NCI-H1105 (cell line): ENCODE measurements around the gene KRT77.
"Not testable (repeated sequence)": the region's sequence is repeated elsewhere in the genome, so short reads cannot be mapped to it uniquely, and the experiment has no call there.

Experiments used
- DNase-seq: peaks from one replicate; lab custom pipeline; 2025; lab: John Stamatoyannopoulos, UW

The KRT77 gene

DNA sequence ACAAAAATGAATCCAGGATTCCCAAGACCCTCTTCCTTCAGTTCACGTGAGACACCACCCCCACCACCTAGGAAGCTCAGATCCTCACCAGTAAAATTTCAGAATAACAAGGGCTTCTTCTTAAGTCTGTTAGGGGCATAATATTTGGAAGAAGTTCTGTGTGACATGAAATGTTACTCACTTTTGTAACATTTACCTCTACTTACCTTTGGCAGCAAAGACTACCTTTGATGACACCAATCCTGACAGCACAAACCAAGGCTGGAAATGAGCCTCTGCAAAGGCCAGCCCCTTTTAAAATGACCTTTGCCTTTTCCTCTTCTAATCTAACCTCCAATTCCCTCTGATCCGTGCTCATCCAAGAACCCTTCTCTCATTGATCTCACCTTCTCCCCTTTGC is 19.4 kb upstream of the KRT77 start:
- no peak for DNase-seq

DNA sequence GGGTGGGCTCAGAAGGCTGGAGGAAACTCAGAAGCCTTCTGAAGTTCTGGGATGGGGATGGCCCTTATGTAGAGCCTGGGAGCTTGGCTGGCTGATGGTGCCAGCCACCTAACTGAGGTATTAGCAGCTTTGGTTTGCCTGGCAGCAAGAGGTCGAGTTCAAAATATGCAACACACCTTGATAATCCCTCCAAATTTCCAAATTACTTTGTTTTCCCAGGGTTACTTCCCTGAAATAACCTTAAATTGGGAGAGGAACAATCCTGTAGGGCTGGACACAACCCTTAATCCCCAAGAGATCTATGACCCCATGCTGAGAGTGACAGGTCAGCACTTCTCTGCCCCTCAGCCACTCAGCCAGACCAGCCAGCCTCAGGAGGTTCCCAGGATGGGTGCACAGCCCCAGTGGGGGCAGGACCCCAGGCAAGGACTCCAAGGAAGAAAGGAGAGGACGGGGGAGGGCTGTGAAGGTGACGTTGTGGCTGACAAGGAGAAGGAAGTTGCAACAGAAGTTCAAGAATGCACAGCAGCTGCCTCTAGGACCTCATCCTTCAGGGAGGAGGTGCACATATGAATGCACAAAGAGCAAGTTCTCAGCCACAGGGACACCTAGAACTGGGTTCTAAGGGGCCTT is 18.6 kb upstream of the KRT77 start:
- DNase-seq, result no peak

DNA sequence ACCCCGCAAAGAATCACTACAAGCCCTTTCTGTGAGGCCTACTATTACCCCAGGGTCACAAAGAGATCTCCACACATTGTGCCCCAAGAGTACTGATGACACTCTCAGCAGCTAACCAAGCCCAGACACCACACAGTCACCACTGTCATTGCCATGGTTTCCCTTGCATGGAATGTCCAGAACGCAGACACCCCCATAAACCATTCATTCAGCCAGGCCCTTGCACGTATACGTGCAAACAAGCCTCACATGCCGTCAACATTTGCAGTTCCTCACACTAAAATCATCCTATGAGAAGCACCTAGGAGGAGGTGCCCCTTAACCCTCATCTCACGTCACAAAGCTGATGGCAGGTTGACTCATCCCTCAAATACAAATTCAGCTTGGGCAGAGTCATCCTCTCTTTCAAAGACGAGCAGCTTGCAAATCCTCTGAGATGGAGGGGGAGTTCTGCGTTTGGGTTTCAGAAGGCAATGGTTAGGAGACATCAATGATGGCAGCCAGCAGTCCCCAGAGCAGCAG is 17.1 kb upstream of the KRT77 start:
- no peak for DNase-seq

DNA sequence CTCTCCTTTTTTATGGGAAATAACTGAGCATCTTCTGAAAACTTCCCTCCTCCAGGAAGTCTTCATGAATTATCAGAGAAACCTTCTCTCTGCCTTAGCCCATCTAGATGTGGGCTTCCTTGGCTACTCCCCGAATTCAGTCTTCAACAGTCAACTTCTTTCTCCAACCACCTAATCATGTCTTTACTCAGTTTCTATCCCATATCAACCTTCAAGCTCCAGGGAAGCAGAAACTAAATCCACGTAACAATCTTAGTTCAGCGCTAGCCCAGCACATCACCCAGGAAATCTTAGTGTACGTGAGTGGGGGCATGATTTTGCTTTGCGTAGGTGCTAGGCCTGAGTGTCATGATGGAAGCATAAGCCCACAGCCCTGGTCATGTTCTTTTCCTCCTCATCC is 12.7 kb upstream of the KRT77 start:
- DNase-seq, result no peak

DNA sequence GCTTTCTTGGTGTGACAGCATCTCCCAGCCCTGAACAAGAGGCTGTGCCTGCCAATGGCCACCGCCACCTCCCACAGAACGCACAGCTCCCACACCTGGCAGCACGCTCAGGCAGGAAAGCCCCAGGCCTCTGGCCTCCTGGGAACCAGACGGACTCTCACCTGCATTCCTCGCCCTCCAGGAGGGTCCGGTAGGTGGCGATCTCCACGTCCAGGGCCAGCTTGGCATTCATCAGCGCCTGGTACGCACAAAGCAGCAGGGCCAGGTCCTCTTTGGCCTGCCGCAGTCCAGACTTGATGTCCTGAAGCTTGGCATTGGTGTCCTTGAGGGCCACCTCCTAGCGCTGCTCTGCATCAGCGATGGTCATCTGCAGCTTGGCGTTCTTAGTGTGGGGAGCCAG is 12.1 kb upstream of the KRT77 start:
- no peak for DNase-seq

DNA sequence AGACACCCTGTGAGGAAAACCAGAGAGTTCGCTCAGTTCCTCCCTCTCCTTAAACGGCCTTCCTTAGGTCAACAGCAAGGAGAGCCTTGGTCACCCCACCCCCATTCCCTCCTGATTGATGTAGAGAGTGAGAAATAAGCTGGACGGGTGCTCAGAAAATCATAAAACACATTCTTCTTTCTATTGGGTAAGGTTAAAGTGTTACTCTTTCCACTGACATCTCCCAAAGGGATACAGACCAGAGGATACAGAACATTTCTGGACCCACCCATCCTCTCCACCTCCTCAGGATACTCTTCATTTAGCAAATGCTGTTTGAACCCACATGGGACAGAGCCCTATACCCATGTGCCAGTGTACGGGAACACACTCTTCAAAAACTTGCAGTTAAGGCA is 11.6 kb upstream of the KRT77 start:
- DNase-seq, result no peak

DNA sequence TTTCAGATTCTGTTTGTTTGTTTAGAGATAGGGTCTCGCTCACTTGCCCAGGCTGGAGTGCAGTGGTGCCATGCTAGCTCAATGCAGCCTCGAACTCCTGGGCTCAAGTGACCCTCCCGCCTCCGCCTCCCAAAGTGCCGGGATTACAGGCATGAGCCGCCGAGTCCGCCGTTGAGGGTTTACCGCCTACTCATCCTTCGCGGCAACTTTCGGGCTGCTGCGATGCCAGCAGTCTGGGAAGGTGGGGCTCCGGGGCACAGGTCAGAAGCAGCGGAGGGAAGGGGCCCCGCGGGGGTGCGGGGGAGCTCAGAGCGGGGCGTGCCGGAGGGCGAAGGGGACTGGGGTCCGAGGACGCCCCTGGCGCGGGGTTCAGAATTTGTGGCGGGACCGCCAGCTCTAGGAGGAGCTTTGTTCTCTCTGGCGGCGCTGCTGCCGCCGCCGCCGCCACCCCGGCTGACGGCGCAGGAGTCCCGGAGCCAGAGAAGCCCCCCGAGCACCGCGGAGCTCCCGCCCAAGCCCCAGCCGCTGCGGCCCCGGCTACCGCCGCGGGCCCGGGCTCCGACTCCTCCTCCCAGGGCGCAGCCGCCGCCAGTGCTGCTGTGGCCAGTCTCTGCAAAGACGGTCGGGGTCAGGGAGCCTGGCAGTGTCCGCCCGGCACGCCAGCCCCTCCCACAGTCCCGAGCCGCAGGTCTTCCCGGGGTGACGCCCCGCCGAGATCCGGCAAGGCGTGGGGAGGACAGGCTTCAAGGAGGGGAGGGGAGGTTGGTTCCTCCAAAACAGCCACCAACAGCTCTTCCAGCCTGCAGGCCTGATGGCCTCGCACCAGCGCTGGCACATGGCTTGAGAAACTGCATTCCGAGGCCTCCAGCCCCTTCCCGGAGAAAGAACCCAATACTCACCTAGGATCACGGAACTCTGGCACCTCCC is 10.9 kb upstream of the KRT77 start:
- no peak for DNase-seq

DNA sequence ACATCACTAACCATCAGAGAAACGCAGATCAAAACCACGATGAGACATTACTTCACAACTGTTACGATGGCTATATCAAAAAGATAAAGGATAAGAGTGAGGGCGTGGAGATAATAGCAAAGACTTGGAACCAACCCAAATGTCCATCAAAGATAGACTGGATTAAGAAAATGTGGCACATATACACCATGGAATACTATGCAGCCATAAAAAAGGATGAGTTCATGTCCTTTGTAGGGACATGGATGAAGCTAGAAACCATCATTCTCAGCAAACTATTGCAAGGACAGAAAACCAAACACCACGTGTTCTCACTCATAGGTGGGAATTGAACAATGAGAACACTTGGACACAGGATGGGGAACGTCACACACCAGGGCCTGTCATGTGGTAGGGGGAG is 8.8 kb upstream of the KRT77 start:
- not testable (repeated sequence) for DNase-seq

DNA sequence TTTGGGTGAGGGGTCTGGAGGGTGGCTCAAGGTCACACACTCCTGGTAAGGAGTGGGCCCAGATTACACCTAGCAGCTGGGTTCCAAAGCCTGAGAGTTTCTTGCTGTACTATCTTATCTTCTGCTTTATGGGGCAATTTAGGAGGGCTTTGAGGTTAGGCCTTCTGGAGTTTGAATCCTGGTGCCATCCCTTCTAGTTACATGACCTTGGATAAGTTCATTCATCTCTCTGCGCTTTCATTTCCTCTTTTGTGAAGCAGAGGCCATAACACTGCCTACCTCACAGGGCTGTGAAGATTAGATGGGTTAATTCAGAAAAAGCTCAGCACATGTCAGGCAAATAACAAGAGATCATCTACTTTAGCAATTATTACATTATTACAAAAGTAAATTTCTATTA is 7.4 kb upstream of the KRT77 start:
- no peak for DNase-seq

DNA sequence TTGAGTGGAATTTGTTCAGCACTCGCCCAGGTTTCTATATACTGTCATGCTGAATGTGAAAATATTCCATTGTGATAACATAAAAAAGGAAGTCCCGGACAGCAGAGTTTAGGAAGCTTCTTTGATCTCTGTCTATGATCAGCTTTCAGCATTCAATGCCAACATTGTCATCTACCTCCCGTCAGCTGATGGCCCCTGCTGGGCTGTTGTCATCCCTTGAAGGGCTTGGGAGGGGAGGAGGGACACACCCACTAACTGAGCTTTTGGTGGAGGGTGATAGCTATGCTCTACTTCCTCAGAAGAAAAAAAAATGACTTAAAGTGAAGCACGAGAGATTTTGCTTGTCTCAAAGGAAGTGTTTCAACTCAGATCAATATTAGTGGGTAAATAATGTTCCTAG is 4.7 kb upstream of the KRT77 start:
- DNase-seq, result no peak

DNA sequence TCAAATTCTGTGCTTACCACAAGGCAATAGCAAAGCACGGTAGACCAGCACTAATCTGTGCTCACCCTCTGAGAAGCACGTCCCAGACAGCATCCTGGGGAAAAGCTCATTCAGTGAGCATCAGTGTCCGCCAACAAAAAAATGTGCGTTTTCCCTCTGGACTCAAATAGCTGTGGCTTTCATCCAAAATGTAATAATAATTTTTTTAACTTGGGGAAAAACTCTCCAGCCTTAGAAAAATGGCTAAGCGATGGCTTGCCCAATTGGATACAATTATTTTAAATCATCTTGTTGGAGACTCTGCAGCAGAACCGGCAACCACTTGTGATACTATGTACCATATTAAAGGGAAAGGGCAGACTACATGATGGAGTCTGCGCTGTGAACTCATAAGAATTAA is 1.1 kb upstream of the KRT77 start:
- no peak for DNase-seq

DNA sequence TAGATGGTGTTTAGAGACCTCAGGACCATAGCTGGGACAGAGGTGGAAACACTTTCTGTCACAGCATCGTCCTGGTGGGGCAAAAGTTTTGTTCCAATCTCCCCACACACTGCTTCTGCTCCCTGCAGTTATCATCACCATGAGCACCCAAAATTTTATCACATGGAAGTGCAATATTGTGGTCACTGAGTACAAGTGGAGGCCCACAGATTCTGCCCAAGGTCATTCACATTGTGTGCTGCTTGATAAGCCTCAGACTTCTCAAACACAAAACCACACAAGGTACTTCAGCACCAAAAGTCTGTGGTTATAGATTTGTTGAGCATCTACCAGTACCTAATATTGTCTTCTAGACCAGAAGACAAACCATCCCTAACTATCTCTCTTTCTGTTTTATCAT is 554 bp upstream of the KRT77 start:
- no peak for DNase-seq

DNA sequence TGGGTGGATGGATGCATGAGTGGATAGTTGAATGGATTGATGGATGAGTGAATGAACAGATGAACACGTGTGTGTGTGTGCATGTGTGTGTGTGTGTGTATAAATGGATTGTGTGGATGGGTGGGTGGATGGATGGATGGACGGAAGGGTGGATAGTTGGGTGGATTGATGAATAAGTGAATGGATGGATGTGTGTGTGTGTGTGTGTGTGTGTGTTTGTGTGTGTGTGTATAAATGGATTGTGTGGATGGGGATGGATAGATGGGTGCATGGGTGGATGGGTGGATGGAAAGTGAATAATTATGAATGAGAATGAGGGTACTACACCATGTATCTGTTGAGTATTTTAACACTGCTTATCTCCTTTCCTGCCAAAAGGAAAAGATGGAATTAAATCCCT is 986 bp downstream of the KRT77 start:
- no peak for DNase-seq

DNA sequence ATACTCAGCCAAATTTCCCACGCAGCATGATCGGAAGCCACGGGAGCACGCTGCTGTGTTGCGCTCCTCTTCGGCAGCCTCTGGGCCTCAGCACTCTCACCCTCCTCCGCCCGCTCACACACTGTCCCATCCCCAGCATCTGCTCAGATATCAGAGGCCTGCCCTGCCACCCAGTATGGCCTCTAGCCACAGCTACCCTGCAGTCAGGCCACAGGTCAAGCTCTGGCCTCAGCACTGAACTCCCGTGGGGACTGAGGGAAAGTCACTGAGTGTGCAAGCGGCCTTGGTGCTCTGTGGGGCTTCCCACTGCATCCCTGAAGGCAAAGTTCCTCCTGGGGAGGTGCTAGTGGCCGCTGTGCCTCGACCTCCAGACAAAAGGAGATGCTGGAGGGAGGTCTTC is 2.0 kb downstream of the KRT77 start:
- no peak for DNase-seq

DNA sequence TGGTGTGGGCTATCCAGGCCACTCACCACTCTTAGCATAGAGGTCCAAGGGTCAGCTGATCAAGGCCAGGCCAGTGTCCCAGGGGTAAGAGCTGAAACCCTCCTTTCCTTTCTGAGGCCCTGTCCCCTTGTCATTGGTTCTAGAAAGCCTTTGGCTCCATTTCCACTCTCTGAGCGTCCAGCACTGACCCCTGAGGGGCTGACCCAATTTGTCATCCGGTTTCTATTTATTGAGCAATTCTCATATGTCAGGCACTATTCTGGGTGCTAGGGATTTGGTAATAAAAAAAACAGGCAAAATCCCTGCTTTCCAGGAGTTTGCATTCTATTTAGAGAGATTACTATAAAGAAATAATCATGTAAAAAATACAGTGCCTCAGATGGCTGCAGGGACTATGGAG is 3.4 kb downstream of the KRT77 start:
- DNase-seq, result no peak

DNA sequence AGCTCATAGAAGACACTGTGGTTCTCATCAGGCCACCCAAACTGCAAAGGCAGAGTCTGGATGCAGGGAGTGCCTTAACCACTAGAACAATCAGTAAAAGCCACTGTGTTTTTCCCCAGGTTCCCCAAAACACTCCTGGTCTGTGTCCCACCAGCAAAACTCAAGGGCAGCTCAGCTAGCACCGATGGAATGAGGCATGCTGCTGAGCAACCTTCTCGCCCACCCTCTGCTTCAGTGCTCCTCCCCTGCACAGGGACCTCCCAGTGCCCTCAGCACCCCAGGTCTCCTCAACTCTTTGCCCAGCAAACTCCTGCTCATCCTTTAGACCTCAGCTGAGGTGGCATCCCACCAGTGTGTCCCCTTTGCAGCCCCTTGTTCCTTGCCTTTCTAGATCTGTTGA is 4.0 kb downstream of the KRT77 start:
- no peak for DNase-seq

DNA sequence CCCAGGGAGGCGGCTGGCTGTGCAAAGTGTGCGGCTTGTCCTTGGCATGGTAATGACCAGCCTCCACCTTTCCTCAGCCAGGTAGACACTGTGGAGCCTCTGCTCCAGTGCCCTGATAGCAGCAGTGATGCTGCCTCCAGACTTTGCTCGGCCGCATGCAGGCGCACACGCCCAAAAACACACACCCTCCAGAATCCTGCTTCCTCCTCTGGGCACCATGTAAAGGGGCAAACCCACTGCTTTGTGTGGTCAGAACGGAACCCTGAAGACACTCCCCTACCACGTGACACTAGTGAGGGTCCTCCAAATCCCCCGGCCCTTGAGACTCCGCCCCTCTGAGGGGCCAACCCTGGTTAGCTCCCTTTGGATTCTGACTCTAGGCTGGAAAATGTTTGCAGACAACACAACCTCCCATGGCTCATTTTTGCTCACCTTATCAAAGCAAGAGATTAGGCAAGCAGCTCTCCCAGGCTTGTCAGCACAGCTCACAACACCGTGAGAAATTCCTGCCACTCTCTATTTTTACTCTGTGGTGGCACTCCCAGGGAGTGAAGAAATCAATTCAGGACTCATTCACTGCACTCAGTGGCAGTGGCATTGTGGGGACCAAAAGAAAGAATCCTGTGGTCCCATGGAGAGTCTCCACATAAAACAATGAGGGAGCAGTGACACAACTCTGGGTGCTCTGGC is 4.5 kb downstream of the KRT77 start:
- no peak for DNase-seq

DNA sequence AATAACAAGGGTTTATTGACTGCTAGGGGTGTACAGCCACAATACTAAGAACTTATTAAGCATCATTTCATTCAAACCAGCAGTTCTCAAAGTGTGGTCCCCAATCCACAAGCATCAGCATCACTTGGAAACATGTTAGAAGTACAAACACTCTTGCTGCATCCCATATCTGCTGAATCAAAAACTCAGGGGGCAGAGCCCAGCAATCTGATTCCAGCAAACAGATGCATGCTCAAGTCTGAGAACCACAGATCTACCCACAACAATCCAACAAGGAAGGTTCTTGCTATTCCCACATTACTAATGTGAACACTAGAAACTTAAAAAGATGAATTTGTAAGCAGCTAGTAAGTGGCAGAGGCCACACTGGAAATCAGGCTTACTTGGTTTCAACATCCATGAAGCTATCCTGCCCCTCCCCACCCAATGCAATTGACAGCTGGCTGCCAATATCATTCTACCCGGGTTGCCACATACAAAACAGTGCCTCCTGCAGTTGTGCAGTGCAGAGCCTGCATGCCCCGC is 6.2 kb downstream of the KRT77 start:
- no peak for DNase-seq

DNA sequence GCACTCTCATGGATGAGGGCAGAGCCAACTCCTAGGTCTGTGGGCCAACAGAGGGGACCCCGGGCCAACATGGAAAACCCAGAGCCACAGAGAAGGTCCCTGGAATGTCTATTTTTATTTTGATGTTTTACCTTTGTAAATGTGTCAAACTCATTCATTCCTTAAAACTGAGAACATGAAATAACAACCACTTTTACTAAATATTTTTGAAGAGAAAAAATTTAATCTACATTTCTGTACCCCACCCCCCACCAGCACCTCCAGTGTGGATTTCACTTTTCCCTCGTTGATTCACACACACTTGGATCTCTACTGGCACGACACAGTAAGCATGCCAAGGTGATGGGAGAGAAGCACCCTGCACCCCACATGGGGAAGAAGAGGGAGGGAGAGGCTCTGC is 6.7 kb downstream of the KRT77 start:
- no peak for DNase-seq

DNA sequence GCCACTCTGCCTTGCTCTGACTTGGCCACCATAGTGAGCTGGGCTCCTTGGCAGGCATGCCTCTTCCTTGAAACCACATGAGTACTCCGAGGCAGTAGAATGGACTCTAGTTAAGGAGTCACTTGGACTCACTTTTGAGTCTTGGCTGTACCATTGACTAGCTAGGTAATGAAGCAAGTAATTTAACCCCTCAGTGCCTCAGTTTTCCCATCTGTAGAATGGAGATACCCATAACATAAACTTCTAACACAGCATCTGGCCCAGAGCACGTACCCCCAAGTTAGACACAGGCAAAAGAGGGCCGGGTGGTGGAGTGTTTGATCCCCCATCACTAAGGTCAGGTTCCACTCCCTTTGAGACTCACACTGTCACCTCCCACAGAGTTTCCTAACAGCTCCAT is 8.3 kb downstream of the KRT77 start:
- no peak for DNase-seq

DNA sequence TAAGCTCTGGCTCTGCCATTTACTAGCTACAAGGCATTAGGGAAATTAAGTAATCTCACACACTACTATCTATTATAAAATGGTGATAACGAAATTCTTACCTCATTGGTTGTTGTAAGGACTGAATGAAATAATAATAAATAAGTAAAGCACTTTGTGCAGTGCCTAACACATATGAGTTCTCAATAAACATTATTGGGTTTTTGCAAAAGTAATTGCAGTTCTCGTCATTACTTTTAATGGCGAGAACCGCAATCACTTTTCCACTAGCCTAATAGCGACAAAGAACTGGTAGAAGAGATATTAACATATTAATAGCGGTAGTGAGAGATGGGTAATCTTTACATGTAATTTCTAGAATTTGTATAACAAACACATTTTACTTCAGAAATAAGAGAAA is 9.2 kb downstream of the KRT77 start:
- DNase-seq, result no peak

DNA sequence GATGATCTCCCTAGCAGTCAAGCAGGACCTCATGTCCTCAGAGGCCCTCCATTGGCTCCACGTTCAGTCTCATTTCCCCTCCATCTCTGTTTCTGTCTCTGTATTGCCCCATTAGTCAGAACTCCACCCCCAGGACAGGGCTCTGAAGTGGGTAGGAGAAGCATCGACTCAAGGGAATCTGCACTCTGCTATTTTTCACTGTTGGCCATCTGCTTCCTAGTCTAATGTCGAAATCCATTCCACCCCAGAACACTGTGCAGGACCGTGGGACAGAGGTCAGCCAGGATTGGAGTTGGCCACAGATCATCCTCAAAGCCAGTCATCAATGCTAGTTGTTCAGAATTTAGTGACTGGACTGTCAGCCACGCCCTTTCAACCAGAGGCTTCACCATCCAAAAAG is 10.1 kb downstream of the KRT77 start:
- no peak for DNase-seq

DNA sequence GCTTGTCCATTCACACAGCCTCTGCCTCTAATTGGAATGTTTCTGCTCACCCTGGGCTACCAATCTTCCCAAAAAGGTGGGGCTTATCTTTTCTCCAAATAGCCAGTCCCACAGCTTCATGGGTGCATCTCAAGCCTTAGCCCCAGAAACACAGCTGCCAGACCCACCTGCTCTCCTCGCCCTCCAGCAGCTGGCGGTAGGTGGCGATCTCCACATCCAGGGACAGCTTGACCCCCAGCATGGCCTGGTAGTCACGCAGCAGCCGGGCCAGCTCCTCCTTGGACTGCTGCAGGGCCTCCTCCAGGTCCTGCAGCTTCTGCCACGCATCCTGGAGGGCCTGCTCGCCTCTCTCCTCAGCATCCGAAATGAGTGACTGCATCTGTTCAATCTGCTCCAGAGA is 11.1 kb downstream of the KRT77 start:
- no peak for DNase-seq
